Panc1 (cell line): ENCODE results near the gene SCRN1.

Experiments used
- POLR2AphosphoS5 ChIP-seq: IDR thresholded peaks from 2 replicates; pipeline ENCODE4 v1.6.1; 2012; ENCODE audit warnings: mild to moderate bottlenecking, low read depth, low read length, moderate library complexity
- SIN3A ChIP-seq: IDR thresholded peaks from 2 replicates; pipeline ENCODE4 v1.6.1; 2012; ENCODE audit warnings: low read depth, mild to moderate bottlenecking, low read length, moderate library complexity, borderline replicate concordance; ENCODE audit not compliant: insufficient read depth
- TF ChIP-seq, protein P1 (sequence below): fragments of 450-650 bp; IDR thresholded peaks from 2 replicates; pipeline ENCODE4 v1.5.1; 2017; ENCODE audit warnings: mild to moderate bottlenecking

GRCh38 chr7:29893351-29893965, 96.1 kb downstream of the SCRN1 start:
- TF ChIP-seq, protein P1, sequence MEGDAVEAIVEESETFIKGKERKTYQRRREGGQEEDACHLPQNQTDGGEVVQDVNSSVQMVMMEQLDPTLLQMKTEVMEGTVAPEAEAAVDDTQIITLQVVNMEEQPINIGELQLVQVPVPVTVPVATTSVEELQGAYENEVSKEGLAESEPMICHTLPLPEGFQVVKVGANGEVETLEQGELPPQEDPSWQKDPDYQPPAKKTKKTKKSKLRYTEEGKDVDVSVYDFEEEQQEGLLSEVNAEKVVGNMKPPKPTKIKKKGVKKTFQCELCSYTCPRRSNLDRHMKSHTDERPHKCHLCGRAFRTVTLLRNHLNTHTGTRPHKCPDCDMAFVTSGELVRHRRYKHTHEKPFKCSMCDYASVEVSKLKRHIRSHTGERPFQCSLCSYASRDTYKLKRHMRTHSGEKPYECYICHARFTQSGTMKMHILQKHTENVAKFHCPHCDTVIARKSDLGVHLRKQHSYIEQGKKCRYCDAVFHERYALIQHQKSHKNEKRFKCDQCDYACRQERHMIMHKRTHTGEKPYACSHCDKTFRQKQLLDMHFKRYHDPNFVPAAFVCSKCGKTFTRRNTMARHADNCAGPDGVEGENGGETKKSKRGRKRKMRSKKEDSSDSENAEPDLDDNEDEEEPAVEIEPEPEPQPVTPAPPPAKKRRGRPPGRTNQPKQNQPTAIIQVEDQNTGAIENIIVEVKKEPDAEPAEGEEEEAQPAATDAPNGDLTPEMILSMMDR = no peak
- TF ChIP-seq POLR2AphosphoS5 = no peak
- no peak for TF ChIP-seq SIN3A
